Measurements from ENCODE around the gene SLAMF1.

SLAMF1 gene

DNA sequence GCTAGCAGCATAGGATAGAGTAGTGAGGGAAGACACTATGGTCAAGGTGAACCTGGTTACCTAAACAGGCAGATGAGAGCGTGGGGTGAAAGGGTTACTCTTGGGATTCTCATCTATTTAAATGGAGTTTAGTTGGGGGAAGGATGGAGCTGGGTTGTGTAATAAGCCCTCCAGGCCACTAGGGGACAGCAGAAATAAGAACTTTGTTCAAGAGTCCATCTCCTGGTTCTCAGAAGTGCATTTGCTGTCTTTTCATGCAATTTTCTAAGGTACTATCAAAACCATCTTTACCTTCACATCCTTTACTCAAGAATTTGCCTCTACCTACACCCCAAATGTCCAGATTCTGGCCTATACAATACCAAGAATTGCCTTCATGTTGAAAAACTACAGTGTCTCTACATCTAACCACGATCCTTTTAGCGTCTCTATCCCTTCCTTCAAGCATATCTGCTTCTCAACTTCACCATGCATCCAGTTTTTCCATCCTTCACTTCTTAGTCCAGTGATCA, 28.0 kb downstream of the SLAMF1 start:
- Histone ChIP-seq H4K8ac (ENCODE audit: low read length) (no peak overlapping the region), H3K79me1 (replicated peaks; ENCODE audit: low read length, poor library complexity, severe bottlenecking) (no peaks in the 10 kb centered on the region), H3K9ac (ENCODE audit: low read length) (no peak overlapping the region), H2BK15ac (ENCODE audit: low read depth, poor library complexity, severe bottlenecking) (no peak overlapping the region), H3K4ac (ENCODE audit: low read depth in 1 of 2, low read length in 2 of 2) (no peak overlapping the region), H3K4me1 (ENCODE audit: control insufficient read depth, insufficient read depth, low read depth, low read length) (no peaks in the 10 kb centered on the region), H3K9me3 (ENCODE audit: control insufficient read depth, low read length) (peaks cover 4% of the 10 kb centered on the region), H3K23ac (ENCODE audit: low read length in 2 of 2) (no peak overlapping the region), H3K14ac (ENCODE audit: low read length in 2 of 2) (no peak overlapping the region), H2BK120ac (ENCODE audit: low read depth, low read length) (no peak overlapping the region), H3K4me2 (ENCODE audit: low read length, poor library complexity, severe bottlenecking) (no peak overlapping the region), H3K27me3 (ENCODE audit: control insufficient read depth in 1 of 2, insufficient read depth in 1 of 2, low read length in 2 of 2) (no peaks in the 10 kb centered on the region), H2BK5ac (ENCODE audit: low read depth, low read length, poor library complexity, severe bottlenecking) (no peak overlapping the region), H3K27ac (ENCODE audit: low read length, poor library complexity, severe bottlenecking) (no peak overlapping the region), H3K18ac (ENCODE audit: low read depth in 1 of 2, low read length in 2 of 2) (no peak overlapping the region), H3K4me3 (ENCODE audit: insufficient read depth in 1 of 2, low read depth in 1 of 2, low read length in 2 of 2) (no peak overlapping the region), H2AK5ac (ENCODE audit: low read length, severe bottlenecking) (no peak overlapping the region), H3K36me3 (ENCODE audit: control insufficient read depth in 1 of 2, insufficient read depth in 2 of 2, low read depth in 1 of 2, low read length in 2 of 2) (no peaks in the 10 kb centered on the region), H4K91ac (ENCODE audit: low read length) (no peak overlapping the region), H2BK12ac (ENCODE audit: low read length in 2 of 2) (no peak overlapping the region), H2AFZ (ENCODE audit: low read depth, low read length) (no peak overlapping the region)
- DNase-seq: peak; percentile 6
- 91% methylated on average over 3 of the region's 3 CpGs for WGBS

DNA sequence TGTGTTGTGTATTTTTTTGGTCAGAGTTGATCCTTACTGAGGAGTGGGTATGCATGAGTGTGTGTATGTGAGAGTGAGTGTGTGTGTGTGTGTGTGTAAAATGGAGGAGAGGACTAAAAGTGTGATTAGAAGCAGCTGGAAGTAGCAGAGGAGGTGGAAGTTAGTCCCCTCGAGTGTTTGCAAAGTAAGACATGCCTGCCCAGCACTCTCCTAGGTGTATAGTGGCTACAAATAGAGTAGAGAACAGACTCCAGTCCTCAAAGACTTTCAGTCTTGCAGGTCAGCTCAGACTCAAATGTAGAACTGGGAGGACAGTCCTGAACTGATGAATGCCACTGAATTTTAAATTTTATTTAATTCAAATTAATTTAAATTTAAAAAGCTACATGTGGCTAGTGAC, 28.5 kb downstream of the SLAMF1 start:
- no peak overlapping the region for H3K23ac ChIP-seq (ENCODE audit: low read length in 2 of 2)
- DNase-seq: no peak
- no peak overlapping the region for H4K8ac ChIP-seq (ENCODE audit: low read length)
- no peak overlapping the region for H2BK12ac ChIP-seq (ENCODE audit: low read length in 2 of 2)
- no peak overlapping the region for H4K91ac ChIP-seq (ENCODE audit: low read length)
- H2AFZ ChIP-seq (ENCODE audit: low read depth, low read length): no peak overlapping the region
- H3K9me3 ChIP-seq (ENCODE audit: control insufficient read depth, low read length): peaks cover 4% of the 10 kb centered on the region
- no peaks in the 10 kb centered on the region for H3K79me1 ChIP-seq (replicated peaks; ENCODE audit: low read length, poor library complexity, severe bottlenecking)
- no peak overlapping the region for H3K4me2 ChIP-seq (ENCODE audit: low read length, poor library complexity, severe bottlenecking)
- H3K9ac ChIP-seq (ENCODE audit: low read length): no peak overlapping the region
- no peak overlapping the region for H2BK120ac ChIP-seq (ENCODE audit: low read depth, low read length)
- WGBS: 88% methylated on average over 1 of the region's 1 CpG
- no peaks in the 10 kb centered on the region for H3K4me1 ChIP-seq (ENCODE audit: control insufficient read depth, insufficient read depth, low read depth, low read length)
- H3K27me3 ChIP-seq (ENCODE audit: control insufficient read depth in 1 of 2, insufficient read depth in 1 of 2, low read length in 2 of 2): no peaks in the 10 kb centered on the region
- no peak overlapping the region for H3K4ac ChIP-seq (ENCODE audit: low read depth in 1 of 2, low read length in 2 of 2)
- H3K14ac ChIP-seq (ENCODE audit: low read length in 2 of 2): no peak overlapping the region
- H2AK5ac ChIP-seq (ENCODE audit: low read length, severe bottlenecking): no peak overlapping the region
- no peaks in the 10 kb centered on the region for H3K36me3 ChIP-seq (ENCODE audit: control insufficient read depth in 1 of 2, insufficient read depth in 2 of 2, low read depth in 1 of 2, low read length in 2 of 2)
- H3K18ac ChIP-seq (ENCODE audit: low read depth in 1 of 2, low read length in 2 of 2): no peak overlapping the region
- no peak overlapping the region for H2BK5ac ChIP-seq (ENCODE audit: low read depth, low read length, poor library complexity, severe bottlenecking)
- H2BK15ac ChIP-seq (ENCODE audit: low read depth, poor library complexity, severe bottlenecking): no peak overlapping the region
- H3K27ac ChIP-seq (ENCODE audit: low read length, poor library complexity, severe bottlenecking): no peak overlapping the region
- H3K4me3 ChIP-seq (ENCODE audit: insufficient read depth in 1 of 2, low read depth in 1 of 2, low read length in 2 of 2): no peak overlapping the region

GRCh38 chr1:160615660-160616059, 31.2 kb downstream of the SLAMF1 start:
- Histone ChIP-seq H3K27ac (ENCODE audit: low read length, poor library complexity, severe bottlenecking) (no peak overlapping the region), H2BK12ac (ENCODE audit: low read length in 2 of 2) (no peak overlapping the region), H3K79me1 (replicated peaks; ENCODE audit: low read length, poor library complexity, severe bottlenecking) (no peaks in the 10 kb centered on the region), H2AFZ (ENCODE audit: low read depth, low read length) (no peak overlapping the region), H2BK15ac (ENCODE audit: low read depth, poor library complexity, severe bottlenecking) (no peak overlapping the region), H3K18ac (ENCODE audit: low read depth in 1 of 2, low read length in 2 of 2) (no peak overlapping the region), H2BK120ac (ENCODE audit: low read depth, low read length) (no peak overlapping the region), H2AK5ac (ENCODE audit: low read length, severe bottlenecking) (no peak overlapping the region), H3K4ac (ENCODE audit: low read depth in 1 of 2, low read length in 2 of 2) (no peak overlapping the region), H3K4me1 (ENCODE audit: control insufficient read depth, insufficient read depth, low read depth, low read length) (no peaks in the 10 kb centered on the region), H3K4me2 (ENCODE audit: low read length, poor library complexity, severe bottlenecking) (no peak overlapping the region), H3K27me3 (ENCODE audit: control insufficient read depth in 1 of 2, insufficient read depth in 1 of 2, low read length in 2 of 2) (peaks cover 16 to 19% of the 10 kb centered on the region in 2 experiments), H3K9ac (ENCODE audit: low read length) (no peak overlapping the region), H3K23ac (ENCODE audit: low read length in 2 of 2) (no peak overlapping the region), H2BK5ac (ENCODE audit: low read depth, low read length, poor library complexity, severe bottlenecking) (no peak overlapping the region), H3K14ac (ENCODE audit: low read length in 2 of 2) (no peak overlapping the region), H4K91ac (ENCODE audit: low read length) (no peak overlapping the region), H4K8ac (ENCODE audit: low read length) (no peak overlapping the region), H3K4me3 (ENCODE audit: insufficient read depth in 1 of 2, low read depth in 1 of 2, low read length in 2 of 2) (no peak overlapping the region), H3K9me3 (ENCODE audit: control insufficient read depth, low read length) (peaks cover 4% of the 10 kb centered on the region), H3K36me3 (ENCODE audit: control insufficient read depth in 1 of 2, insufficient read depth in 2 of 2, low read depth in 1 of 2, low read length in 2 of 2) (no peaks in the 10 kb centered on the region)
- WGBS: 95% methylated on average over 2 of the region's 2 CpGs
- no peak for DNase-seq

GRCh38 chr1:160614410-160614809, 32.4 kb downstream of the SLAMF1 start:
- Histone ChIP-seq H3K27ac (ENCODE audit: low read length, poor library complexity, severe bottlenecking) (no peak overlapping the region), H4K8ac (ENCODE audit: low read length) (no peak overlapping the region), H2BK5ac (ENCODE audit: low read depth, low read length, poor library complexity, severe bottlenecking) (no peak overlapping the region), H3K14ac (ENCODE audit: low read length in 2 of 2) (no peak overlapping the region), H3K9ac (ENCODE audit: low read length) (no peak overlapping the region), H2BK120ac (ENCODE audit: low read depth, low read length) (no peak overlapping the region), H3K4me2 (ENCODE audit: low read length, poor library complexity, severe bottlenecking) (no peak overlapping the region), H3K4me1 (ENCODE audit: control insufficient read depth, insufficient read depth, low read depth, low read length) (no peaks in the 10 kb centered on the region), H4K91ac (ENCODE audit: low read length) (no peak overlapping the region), H3K36me3 (ENCODE audit: control insufficient read depth in 1 of 2, insufficient read depth in 2 of 2, low read depth in 1 of 2, low read length in 2 of 2) (no peaks in the 10 kb centered on the region), H3K4ac (ENCODE audit: low read depth in 1 of 2, low read length in 2 of 2) (no peak overlapping the region), H2BK12ac (ENCODE audit: low read length in 2 of 2) (no peak overlapping the region), H3K79me1 (replicated peaks; ENCODE audit: low read length, poor library complexity, severe bottlenecking) (no peaks in the 10 kb centered on the region), H3K23ac (ENCODE audit: low read length in 2 of 2) (no peak overlapping the region), H3K9me3 (ENCODE audit: control insufficient read depth, low read length) (peaks cover 4% of the 10 kb centered on the region), H3K27me3 (ENCODE audit: control insufficient read depth in 1 of 2, insufficient read depth in 1 of 2, low read length in 2 of 2) (peaks cover 27 to 31% of the 10 kb centered on the region in 2 experiments), H2AK5ac (ENCODE audit: low read length, severe bottlenecking) (no peak overlapping the region), H3K4me3 (ENCODE audit: insufficient read depth in 1 of 2, low read depth in 1 of 2, low read length in 2 of 2) (no peak overlapping the region), H3K18ac (ENCODE audit: low read depth in 1 of 2, low read length in 2 of 2) (no peak overlapping the region), H2AFZ (ENCODE audit: low read depth, low read length) (no peak overlapping the region), H2BK15ac (ENCODE audit: low read depth, poor library complexity, severe bottlenecking) (no peak overlapping the region)
- no peak for DNase-seq
- 88% methylated on average over 5 of the region's 5 CpGs for WGBS

All from mesenchymal stem cell (in vitro differentiated cells and primary cell).